H7 (cell line): ENCODE measurements around the gene RNASE11. TPM values are rescaled to one million over a fixed set of nuclear protein-coding genes. Genes with fewer than 3 reads are reported as not detected.
"Not testable (repeated sequence)": the region's sequence is repeated elsewhere in the genome, so short reads cannot be mapped to it uniquely, and the experiment has no call there.

Experiments
- DNase-seq: peaks from one replicate; pipeline ENCODE4 v3.0.0; 2012
- H3K27me3 ChIP-seq: 2 replicates; pipeline ENCODE4 v1.6.0; 2011; ENCODE audit warnings: mild to moderate bottlenecking, low read length; ENCODE audit not compliant: control insufficient read depth, insufficient read depth
- H3K36me3 ChIP-seq: replicated peaks from 2 replicates; pipeline ENCODE4 v1.5.1; 2011; ENCODE audit warnings: low read length; ENCODE audit not compliant: control insufficient read depth, insufficient read depth
- H3K4me3 ChIP-seq: 2 replicates; pipeline ENCODE4 v1.5.1; 2011; ENCODE audit warnings: low read depth, mild to moderate bottlenecking, control low read depth, low read length, moderate library complexity; ENCODE audit not compliant: insufficient read depth
- total RNA-seq: library from RNA; depleted of rRNA; stranded (reverse); fragments of >200 nt; shearing (Covaris generic); gene quantifications from 2 replicates; pipeline ENCODE4 v1.2.3, GENCODE V29; 2014

The RNASE11 gene
- total RNA-seq, 1 experiment from 2014 or later, result not detected

GRCh38 chr14:20620798-20621478 lies 33.1 kb upstream of the RNASE11 start:
- Histone ChIP-seq H3K4me3 (no peak overlapping the region), H3K36me3 (no peaks in the 10 kb centered on the region), H3K27me3 (peaks cover 2% of the 10 kb centered on the region)
- no peak for DNase-seq

DNA sequence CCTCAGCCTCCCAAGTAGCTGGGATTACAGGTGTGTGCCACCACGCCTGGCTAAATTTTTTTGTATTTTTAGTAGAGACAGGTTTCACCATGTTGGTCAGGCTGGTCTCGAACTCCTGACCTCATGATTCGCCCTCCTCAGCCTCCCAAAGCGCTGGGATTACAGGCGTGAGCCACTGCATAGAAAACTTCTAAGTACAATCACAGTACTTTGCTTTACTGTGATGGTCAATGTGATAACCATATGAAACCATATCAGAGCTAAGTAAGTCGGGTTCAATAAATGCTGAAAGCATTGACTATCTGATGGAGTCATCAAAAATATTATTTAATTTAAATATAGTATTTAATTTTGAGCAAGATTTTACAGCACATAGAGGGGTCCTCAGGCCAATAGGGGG lies 31.9 kb upstream of the RNASE11 start:
- not testable (repeated sequence) for H3K36me3 ChIP-seq, H3K27me3 ChIP-seq, DNase-seq, H3K4me3 ChIP-seq

DNA sequence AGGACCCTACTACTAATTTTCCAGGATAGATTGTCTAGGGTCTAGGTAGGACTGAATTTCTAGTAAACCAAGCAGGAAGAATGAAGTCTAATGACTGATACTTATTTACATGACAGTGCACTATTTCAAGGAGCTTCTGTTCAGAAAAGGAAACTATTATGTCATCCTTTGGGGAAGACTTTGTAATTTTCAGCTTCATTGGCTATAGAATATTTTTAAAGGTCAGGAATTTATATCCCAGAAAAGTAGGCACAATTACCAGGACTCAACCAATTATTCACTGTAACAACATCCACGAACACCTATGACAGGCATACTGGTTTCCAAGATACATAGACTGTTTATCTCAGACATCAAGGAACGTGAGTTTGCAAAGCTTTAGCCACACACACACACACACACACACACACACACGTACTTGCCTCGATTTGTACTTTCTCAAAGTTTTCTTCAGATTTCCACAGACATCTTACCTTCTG lies 30.5 kb upstream of the RNASE11 start:
- Histone ChIP-seq H3K27me3 (peaks cover 2% of the 10 kb centered on the region), H3K4me3 (no peak overlapping the region), H3K36me3 (no peaks in the 10 kb centered on the region)
- DNase-seq, result no peak

DNA sequence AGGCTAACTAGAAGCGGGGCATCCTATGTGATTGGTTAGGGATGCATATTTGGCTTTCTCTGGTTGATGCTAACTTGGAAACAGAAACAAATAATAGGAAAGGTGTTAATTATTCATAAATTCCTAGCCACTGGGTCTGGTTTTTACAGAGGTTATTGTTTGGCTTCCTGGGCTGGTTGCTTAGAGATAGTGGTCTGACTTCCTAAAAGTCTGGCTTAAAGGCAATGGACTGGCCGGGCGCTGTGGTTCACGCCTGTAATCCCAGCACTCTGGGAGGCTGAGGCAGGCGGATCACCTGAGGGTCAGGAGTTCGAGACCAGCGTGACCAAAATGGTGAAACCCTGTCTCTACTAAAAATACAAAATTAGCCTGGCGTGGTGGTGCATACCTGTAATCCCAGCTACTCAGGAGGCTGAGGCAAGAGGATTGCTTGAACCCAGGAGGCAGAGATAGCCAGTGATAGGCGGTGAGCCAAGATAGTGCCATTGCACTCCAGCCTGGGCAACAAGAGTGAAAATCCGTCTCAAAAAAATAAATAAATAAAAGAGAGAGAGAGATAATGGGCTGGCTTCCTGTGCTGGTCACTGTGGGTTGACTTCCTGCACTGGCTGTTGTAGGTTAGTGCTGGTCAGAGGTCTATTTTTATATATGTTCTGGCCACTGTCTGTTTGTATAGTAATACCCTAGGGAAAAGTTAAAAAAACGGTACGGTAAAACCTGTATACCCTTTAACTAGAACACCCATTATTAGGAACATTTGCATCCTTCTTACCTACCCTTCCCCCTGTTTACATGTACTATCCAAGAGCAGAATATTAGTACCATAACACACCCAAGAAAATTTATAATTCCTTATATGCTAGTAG lies 29.6 kb upstream of the RNASE11 start:
- Histone ChIP-seq H3K36me3 (no peaks in the 10 kb centered on the region), H3K27me3 (no peaks in the 10 kb centered on the region), H3K4me3 (no peak overlapping the region)
- DNase-seq, result no peak

DNA sequence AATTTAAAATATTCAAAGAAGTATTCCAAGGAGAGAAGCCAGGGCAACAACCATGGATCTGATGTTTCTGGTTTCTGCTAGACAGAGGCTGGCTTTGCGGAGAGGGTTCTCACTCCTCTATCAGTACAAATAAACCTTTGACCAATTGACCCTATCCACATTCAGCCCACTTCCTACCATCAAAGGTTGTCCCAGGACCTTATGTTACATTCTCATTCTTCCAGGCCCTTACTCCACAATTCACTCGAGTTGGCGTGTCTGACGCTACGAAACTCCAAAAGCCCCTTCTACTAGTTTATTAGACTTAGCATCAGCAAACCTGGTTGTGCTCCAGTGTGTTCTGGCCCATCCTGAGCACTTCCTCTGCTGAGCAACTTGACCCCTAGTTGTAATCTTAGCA lies 28.2 kb upstream of the RNASE11 start:
- no peak for DNase-seq

DNA sequence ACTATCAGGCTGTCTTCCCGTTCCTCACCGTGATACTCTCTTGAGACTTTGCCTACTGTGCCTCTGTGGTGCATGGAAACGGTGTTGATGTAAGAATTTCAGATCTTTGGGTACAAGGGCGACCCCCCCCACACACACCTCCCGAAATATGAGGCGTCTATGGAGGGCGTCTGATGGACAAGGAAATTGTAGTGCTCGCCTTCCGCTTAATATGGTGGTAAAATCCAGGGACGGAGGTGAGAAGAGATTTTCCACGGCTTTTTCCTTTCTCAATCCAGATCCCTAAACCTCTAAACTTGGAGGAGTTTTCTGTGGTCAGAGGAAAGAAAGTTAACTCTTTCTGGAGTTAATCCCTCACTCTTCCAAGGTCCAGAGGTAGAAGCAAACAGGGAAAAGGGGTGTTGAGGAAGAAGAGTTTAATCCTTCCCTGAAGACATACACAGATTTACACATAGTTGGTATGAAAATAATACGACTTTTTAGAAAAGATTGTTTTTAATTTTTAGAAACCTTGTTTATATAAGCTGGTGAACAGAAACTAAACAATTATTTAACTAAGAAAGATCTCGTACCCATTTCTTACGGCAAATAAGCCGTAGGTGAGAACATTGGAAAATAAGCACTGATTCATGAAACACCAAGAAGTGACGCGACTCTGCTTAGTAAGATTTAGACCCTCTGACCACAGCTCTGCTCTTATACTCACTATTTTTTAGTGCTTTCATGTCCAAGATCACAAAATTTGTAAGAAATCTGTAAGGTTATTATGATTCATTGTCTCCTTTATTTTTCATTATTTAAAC lies 26.4 kb upstream of the RNASE11 start:
- DNase-seq, result peak; percentile 36
- H3K4me3 ChIP-seq, result peak overlapping the region; percentile 58
- no peaks in the 10 kb centered on the region for H3K36me3 ChIP-seq
- no peaks in the 10 kb centered on the region for H3K27me3 ChIP-seq

More for the DNA sequence above, 28.2 kb upstream of the RNASE11 start:
- Histone ChIP-seq H3K36me3 (no peaks in the 10 kb centered on the region), H3K27me3 (no peaks in the 10 kb centered on the region), H3K4me3 (no peak overlapping the region)

- Histone ChIP-seq H3K27me3 (no peaks in the 10 kb centered on the region), H3K36me3 (no peaks in the 10 kb centered on the region), H3K4me3 (peak overlapping the region; percentile 58)
- DNase-seq, result peak; percentile 70
Measured at GRCh38 chr14:20613094-20614037, 25.6 kb upstream of the RNASE11 start.

- no peaks in the 10 kb centered on the region for H3K36me3 ChIP-seq
- no peaks in the 10 kb centered on the region for H3K27me3 ChIP-seq
- DNase-seq, result no peak
- no peak overlapping the region for H3K4me3 ChIP-seq
Measured at GRCh38 chr14:20612403-20612802, 24.6 kb upstream of the RNASE11 start.

DNA sequence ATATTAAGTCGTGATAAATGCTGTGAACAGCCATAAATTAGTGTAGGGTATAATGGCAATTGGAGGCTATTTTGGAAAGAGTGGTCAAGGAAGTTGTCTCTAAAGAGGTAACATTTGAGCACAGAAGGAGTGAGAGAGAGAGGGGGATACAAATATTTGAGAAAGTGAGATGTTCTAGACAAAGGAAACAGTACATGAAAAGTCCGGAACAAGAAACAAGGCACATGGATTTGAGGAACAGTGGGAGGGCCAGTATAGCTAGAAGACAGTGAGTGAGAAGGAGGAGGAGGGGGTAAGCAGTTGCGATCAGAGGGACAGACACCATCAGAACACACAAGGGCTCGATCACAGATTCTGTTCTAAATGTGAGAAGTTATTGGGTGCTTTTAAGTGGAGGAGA lies 23.5 kb upstream of the RNASE11 start:
- Histone ChIP-seq H3K27me3 (no peaks in the 10 kb centered on the region), H3K4me3 (no peak overlapping the region), H3K36me3 (no peaks in the 10 kb centered on the region)
- no peak for DNase-seq

GRCh38 chr14:20610002-20610765 lies 22.4 kb upstream of the RNASE11 start:
- peak overlapping the region; percentile 82 for H3K4me3 ChIP-seq

DNA sequence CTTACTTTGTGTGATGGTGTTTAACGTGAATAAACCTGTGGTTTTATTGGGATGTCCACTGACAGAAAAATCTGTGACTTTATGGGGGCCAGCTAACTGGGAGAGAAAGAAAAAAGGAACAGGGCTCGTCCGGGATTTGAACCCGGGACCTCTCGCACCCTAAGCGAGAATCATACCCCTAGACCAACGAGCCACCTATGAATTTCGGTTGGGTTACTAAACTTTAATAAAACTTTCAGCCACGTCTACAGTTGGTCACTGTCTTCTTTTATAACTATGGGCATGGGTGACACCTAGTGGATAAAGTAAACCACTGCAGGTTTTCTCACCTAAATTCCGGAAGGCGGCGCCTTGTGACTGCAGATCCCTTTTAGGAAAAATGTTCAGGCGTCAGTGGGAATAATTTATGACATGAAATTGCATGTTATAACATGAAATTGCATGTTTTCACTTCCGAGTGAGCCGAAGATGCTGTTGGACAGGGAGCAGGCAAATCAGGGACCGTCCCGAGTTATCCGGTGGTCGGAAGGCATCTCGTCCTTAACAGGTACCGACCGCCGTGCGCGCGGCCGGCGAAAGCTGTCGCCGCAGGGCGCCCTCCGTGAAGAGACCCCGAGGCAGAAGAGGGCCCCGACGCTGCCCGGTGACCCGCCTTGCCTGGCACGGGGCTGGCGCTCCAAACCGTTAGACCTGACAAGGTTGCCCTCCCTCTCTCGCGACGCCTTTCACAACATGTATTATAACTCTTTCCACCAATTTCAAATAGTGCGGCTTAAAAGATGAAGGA lies 21.6 kb upstream of the RNASE11 start:
- no peaks in the 10 kb centered on the region for H3K36me3 ChIP-seq
- DNase-seq, result peak; percentile 75
- H3K27me3 ChIP-seq, result no peaks in the 10 kb centered on the region
- peak overlapping the region; percentile 82 for H3K4me3 ChIP-seq

More at GRCh38 chr14:20610002-20610765, 22.4 kb upstream of the RNASE11 start:
- peak; percentile 70 for DNase-seq
- Histone ChIP-seq H3K36me3 (no peaks in the 10 kb centered on the region), H3K27me3 (no peaks in the 10 kb centered on the region)

DNA sequence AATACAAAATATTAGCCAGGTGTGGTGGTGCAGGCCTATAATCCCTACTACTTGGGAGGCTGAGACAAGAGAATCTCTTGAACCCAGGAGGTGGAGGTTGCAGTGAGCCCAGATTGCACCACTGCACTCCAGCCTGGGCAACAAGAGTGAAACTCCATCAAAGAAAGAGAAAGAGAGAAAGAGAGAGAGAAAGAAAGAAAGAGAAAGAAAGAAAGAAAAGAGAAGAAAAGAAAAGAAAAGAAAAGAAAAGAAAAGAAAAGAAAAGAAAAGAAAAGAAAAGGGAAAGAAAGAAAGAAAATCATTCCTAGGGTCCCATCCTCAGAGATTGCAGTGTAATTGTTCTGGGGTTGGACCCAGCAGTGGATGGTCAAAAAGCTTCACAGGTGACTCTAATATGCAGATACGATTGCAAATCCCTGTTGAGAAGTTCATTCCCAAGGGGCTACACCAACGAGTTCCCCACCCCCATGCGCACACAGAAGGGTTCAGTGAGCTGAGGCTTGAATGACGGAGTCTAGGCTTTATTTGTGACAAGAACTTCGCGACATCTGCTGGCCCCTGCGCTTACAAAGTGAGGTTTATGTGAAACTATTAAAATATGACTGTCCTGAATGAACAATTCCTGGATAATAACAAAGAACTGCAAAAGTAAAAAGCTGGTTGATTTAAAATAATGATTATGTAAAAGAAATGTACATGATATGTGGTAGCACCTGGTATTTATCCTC lies 20.7 kb upstream of the RNASE11 start:
- Histone ChIP-seq H3K4me3 (no peak overlapping the region), H3K36me3 (no peaks in the 10 kb centered on the region), H3K27me3 (no peaks in the 10 kb centered on the region)
- no peak for DNase-seq
